Measurements from ENCODE around the gene FAM83E. TPM values are rescaled to one million over a fixed set of nuclear protein-coding genes. Genes with fewer than 3 reads are reported as not detected.
A peak's percentile ranks its signal among the peaks of the same experiment; 100 is the strongest.

FAM83E gene
- total RNA-seq, 2 donors from 2014 or later, result 2.8 to 8.8 TPM

DNA sequence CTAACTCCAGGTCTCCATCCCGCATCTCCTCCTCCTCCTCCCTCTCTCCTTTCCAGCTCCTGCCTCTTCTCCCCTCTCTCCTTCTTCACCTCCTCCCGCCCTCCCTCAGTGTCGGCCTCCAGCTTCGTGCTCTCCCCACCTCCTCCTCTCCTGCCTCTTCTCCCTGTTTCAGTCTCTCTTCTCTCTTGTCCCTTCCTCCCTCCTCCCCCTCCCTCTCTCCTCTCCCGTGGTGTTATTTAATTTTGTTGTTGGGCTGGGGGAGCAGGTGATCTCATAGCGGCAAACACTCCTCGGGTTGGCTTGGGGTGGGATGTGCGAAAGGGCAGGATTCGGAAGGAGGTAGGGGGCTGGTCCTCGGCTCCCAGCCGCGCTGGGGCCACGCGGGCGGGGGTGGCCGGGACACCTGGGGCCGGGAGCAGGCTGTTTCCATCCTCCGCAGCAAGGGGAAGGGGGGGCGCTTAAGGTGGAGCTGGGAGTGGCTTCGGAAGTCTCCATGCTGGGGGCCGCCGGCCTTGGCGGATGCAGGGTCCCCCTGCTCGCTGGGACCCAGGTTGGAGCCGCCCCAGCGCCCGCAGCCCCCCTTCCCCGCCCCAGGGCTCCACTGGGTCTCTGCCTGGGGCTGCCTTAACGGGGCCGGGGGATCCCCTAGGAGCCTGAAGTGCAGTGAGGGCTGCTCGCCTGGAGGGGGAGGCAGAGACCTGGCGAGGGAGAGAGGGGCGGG, 31.3 kb upstream of the FAM83E start, which contains the start of gene CA11:
CA11 (minus strand) TSS at position 187 of the 721 bp plus-strand sequence. CDS start 555 bp downstream, outside the sequence.
- TF ChIP-seq, protein P1, sequence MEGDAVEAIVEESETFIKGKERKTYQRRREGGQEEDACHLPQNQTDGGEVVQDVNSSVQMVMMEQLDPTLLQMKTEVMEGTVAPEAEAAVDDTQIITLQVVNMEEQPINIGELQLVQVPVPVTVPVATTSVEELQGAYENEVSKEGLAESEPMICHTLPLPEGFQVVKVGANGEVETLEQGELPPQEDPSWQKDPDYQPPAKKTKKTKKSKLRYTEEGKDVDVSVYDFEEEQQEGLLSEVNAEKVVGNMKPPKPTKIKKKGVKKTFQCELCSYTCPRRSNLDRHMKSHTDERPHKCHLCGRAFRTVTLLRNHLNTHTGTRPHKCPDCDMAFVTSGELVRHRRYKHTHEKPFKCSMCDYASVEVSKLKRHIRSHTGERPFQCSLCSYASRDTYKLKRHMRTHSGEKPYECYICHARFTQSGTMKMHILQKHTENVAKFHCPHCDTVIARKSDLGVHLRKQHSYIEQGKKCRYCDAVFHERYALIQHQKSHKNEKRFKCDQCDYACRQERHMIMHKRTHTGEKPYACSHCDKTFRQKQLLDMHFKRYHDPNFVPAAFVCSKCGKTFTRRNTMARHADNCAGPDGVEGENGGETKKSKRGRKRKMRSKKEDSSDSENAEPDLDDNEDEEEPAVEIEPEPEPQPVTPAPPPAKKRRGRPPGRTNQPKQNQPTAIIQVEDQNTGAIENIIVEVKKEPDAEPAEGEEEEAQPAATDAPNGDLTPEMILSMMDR (IDR thresholded peaks at IDR 0.05), result peak; percentile 85 to 95 (median 88)
- TF ChIP-seq POLR2A (IDR thresholded peaks at IDR 0.05) (peak; percentile 49), POLR2AphosphoS5 (IDR thresholded peaks at IDR 0.05) (peak; percentile 55)
- 2% methylated on average over 32 of the region's 33 CpGs for WGBS
- DNase-seq (ENCODE audit: low spot score), result peak; percentile 78

DNA sequence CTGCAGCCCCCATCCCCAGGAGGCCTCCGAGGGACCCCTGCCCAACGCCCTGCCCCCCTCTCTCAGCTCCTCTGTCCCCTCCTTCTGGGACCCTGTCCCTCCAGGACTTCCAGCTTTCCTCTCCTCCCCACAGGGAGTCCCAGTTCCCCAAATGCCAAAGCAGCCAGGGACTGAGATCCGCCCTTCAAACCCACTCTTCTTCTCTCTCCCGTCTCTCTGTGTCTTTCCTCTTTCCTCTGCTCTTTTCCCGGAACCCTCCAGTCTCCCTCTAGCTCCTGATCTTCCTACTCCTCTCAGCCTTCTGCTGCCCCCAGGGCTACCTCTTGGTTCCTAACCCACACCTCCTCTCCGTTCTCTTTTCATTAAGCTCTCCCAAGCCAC, 30.7 kb upstream of the FAM83E start:
- 0% methylated on average over 6 of the region's 6 CpGs for WGBS
- Histone ChIP-seq H3K4me3 (peak overlapping the region; percentile 41 to 44), H3K9me3 (no peaks in the 10 kb centered on the region), H3K27ac (peak overlapping the region; percentile 90 to 93), H3K27me3 (replicated peaks; ENCODE audit: insufficient read depth) (no peaks in the 10 kb centered on the region), H3K4me1 (replicated peaks) (peaks cover 7% of the 10 kb centered on the region), H3K36me3 (no peaks in the 10 kb centered on the region)
- no peak for DNase-seq (ENCODE audit: low spot score)
- no peak for TF ChIP-seq POLR2A (IDR thresholded peaks at IDR 0.05)
- no peak for TF ChIP-seq POLR2AphosphoS5 (IDR thresholded peaks at IDR 0.05)
- TF ChIP-seq, protein P1 (IDR thresholded peaks at IDR 0.05), result no peak
- intact Hi-C loops (cut with DNase I), result loop anchor here (5.0 to 10.0 kb wide), 2 partner anchors 197 to 319 kb away; partner anchors contain the start of gene FTL

More for the DNA sequence above, 31.3 kb upstream of the FAM83E start, which contains the start of gene CA11:
- peak within 1 kb of the TSS; percentile 41 to 44 for H3K4me3 ChIP-seq
- H3K4me1 ChIP-seq (replicated peaks), result peaks cover 7% of the 10 kb centered on the region
- no peaks in the 10 kb centered on the region for H3K36me3 ChIP-seq
- H3K27ac ChIP-seq, result peak within 1 kb of the TSS; percentile 90 to 93
- no peaks in the 10 kb centered on the region for H3K9me3 ChIP-seq
- intact Hi-C loops (cut with DNase I), result loop anchor here (5.0 to 10.0 kb wide), 2 partner anchors 196 to 319 kb away; partner anchors contain the start of gene FTL
- no peaks in the 10 kb centered on the region for H3K27me3 ChIP-seq (replicated peaks; ENCODE audit: insufficient read depth)

GRCh38 chr19:48644839-48645619, 30.2 kb upstream of the FAM83E start:
- intact Hi-C loops (cut with DNase I), result loop anchor here (5.0 to 10.0 kb wide), 3 partner anchors 67 to 320 kb away; partner anchors contain the start of gene FTL
- 4% methylated on average over 25 of the region's 25 CpGs for WGBS
- Histone ChIP-seq H3K9me3 (no peaks in the 10 kb centered on the region), H3K27ac (peak overlapping the region; percentile 90 to 93), H3K27me3 (replicated peaks; ENCODE audit: insufficient read depth) (no peaks in the 10 kb centered on the region), H3K4me1 (replicated peaks) (peaks cover 7% of the 10 kb centered on the region), H3K36me3 (no peaks in the 10 kb centered on the region), H3K4me3 (peak overlapping the region; percentile 41 to 44)
- DNase-seq (ENCODE audit: low spot score), result peak; percentile 81
- TF ChIP-seq POLR2AphosphoS5 (IDR thresholded peaks at IDR 0.05) (peak; percentile 82), POLR2A (IDR thresholded peaks at IDR 0.05) (peak; percentile 30)
- TF ChIP-seq, protein P1 (IDR thresholded peaks at IDR 0.05), result no peak

- H3K4me3 ChIP-seq, result no peak overlapping the region
- 69% methylated on average over 4 of the region's 4 CpGs for WGBS
Measured at GRCh38 chr19:48644355-48644754, 29.5 kb upstream of the FAM83E start.

More at GRCh38 chr19:48644355-48644754, 29.5 kb upstream of the FAM83E start:
- Histone ChIP-seq H3K4me1 (replicated peaks) (peaks cover 7% of the 10 kb centered on the region), H3K36me3 (no peaks in the 10 kb centered on the region), H3K9me3 (no peaks in the 10 kb centered on the region), H3K27me3 (replicated peaks; ENCODE audit: insufficient read depth) (no peaks in the 10 kb centered on the region), H3K27ac (no peak overlapping the region)
- DNase-seq (ENCODE audit: low spot score), result no peak
- intact Hi-C loops (cut with DNase I), result loop anchor here (5.0 to 10.0 kb wide), 2 partner anchors 68 to 320 kb away; partner anchors contain the start of gene FTL
- TF ChIP-seq POLR2A (IDR thresholded peaks at IDR 0.05), result no peak
- no peak for TF ChIP-seq POLR2AphosphoS5 (IDR thresholded peaks at IDR 0.05)
- TF ChIP-seq, protein P1 (IDR thresholded peaks at IDR 0.05), result no peak

Measured in prostate gland (tissue), 2 donors.